Loucy (cell line): Measurements from ENCODE around the gene TACC2.

Source experiments
- H2AFZ ChIP-seq: fragments of 200-600 bp; sonication (generic); 2 replicates; pipeline ENCODE4 v1.6.0; 2016; ENCODE audit warnings: antibody characterized with exemption, mild to moderate bottlenecking, low read length, moderate library complexity
- H3F3A ChIP-seq: fragments of 200-600 bp; 2 replicates; pipeline ENCODE4 v1.6.0; 2016; ENCODE audit warnings: antibody characterized with exemption, low read depth, mild to moderate bottlenecking
- H3K27me3 ChIP-seq: fragments of 200-600 bp; sonication (generic); 2 replicates; pipeline ENCODE4 v1.6.1; 2014; ENCODE audit warnings: low read length, mild to moderate bottlenecking; ENCODE audit not compliant: insufficient read depth, poor library complexity, severe bottlenecking
- H3K36me3 ChIP-seq: fragments of 200-600 bp; sonication (generic); 2 replicates; pipeline ENCODE4 v1.6.1; 2016; ENCODE audit warnings: low read length; ENCODE audit not compliant: insufficient read depth
- H3K4me1 ChIP-seq: fragments of 200-600 bp; sonication (generic); 2 replicates; pipeline ENCODE4 v1.5.1; 2014; ENCODE audit warnings: low read length, mild to moderate bottlenecking; ENCODE audit not compliant: insufficient read depth, poor library complexity, severe bottlenecking
- H3K4me2 ChIP-seq: fragments of 200-600 bp; sonication (generic); 2 replicates; pipeline ENCODE4 v1.6.0; 2014; ENCODE audit warnings: antibody characterized with exemption, low read length, low read depth, mild to moderate bottlenecking; ENCODE audit not compliant: poor library complexity, severe bottlenecking
- H3K4me3 ChIP-seq: fragments of 200-600 bp; sonication (generic); 2 replicates; pipeline ENCODE4 v1.5.1; 2014; ENCODE audit warnings: low read length, mild to moderate bottlenecking, mixed read lengths; ENCODE audit not compliant: poor library complexity, severe bottlenecking
- H3K79me2 ChIP-seq: fragments of 200-600 bp; sonication (generic); 2 replicates; pipeline ENCODE4 v1.6.1; 2014; ENCODE audit warnings: low read length; ENCODE audit not compliant: insufficient read depth
- H3K9ac ChIP-seq: fragments of 200-600 bp; sonication (generic); 2 replicates; pipeline ENCODE4 v1.6.0; 2014; ENCODE audit warnings: mild to moderate bottlenecking, low read depth, low read length, moderate library complexity; ENCODE audit not compliant: poor library complexity, severe bottlenecking
- H3K9me2 ChIP-seq: fragments of 200-600 bp; sonication (generic); replicated peaks from 2 replicates; pipeline ENCODE4 v1.6.1; 2016; ENCODE audit warnings: low read depth, low read length, mixed read lengths
- H3K9me3 ChIP-seq: fragments of 200-600 bp; sonication (generic); 2 replicates; pipeline ENCODE4 v1.6.1; 2014; ENCODE audit warnings: mild to moderate bottlenecking, antibody characterized with exemption, low read length, low read depth; ENCODE audit not compliant: insufficient read depth
- H4K20me1 ChIP-seq: fragments of 200-600 bp; sonication (generic); 2 replicates; pipeline ENCODE4 v1.6.0; 2014; ENCODE audit warnings: antibody characterized with exemption, low read length, mild to moderate bottlenecking; ENCODE audit not compliant: insufficient read depth, poor library complexity, severe bottlenecking
- CTCF ChIP-seq: fragments of 200-600 bp; sonication (generic); conservative IDR thresholded peaks from 2 replicates; pipeline ENCODE4 v1.5.1; 2014; ENCODE audit warnings: mild to moderate bottlenecking, antibody characterized with exemption, low read length
- EZH2phosphoT487 ChIP-seq: fragments of 200-600 bp; IDR thresholded peaks from 2 replicates; pipeline ENCODE4 v1.6.1; 2018; ENCODE audit warnings: antibody characterized with exemption, mild to moderate bottlenecking, moderate library complexity, borderline replicate concordance

The TACC2 gene

GRCh38 chr10:122044045-122044661, 55.2 kb downstream of the TACC2 start:
- Histone ChIP-seq H3F3A (no peaks in the 10 kb centered on the region), H3K27me3 (no peaks in the 10 kb centered on the region), H3K9me3 (no peaks in the 10 kb centered on the region; the same call in 1 of the 2 replicates), H3K4me3 (no peak overlapping the region), H3K9ac (no peak overlapping the region), H4K20me1 (no peaks in the 10 kb centered on the region), H2AFZ (no peak overlapping the region), H3K36me3 (no peaks in the 10 kb centered on the region), H3K9me2 (no peaks in the 10 kb centered on the region), H3K4me1 (no peaks in the 10 kb centered on the region), H3K79me2 (no peaks in the 10 kb centered on the region), H3K4me2 (no peak overlapping the region)
- TF ChIP-seq EZH2phosphoT487 (no peak), CTCF (no peak)

DNA sequence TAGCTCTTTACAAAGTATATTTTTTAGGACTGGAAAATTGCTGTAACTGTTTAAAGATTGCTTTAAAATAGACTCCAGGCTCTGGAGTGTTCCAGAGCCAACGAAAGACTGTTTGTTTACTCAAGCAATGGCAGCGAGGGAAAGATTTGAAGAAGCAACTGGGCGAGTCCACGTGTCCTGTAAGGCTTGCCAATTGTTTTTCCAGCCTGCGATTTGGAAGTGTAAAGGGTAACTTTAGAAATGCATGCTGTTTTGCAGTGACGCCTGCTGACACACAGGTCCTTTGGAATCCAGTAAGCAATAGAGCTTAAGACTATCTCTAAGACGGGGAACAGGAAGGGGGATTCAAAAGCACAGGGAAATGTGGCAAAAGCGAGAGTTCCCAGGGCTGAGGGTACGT, 55.8 kb downstream of the TACC2 start:
- H3K9me2 ChIP-seq, result no peaks in the 10 kb centered on the region
- TF ChIP-seq EZH2phosphoT487, result no peak
- TF ChIP-seq CTCF, result no peak
- H3K27me3 ChIP-seq, result no peaks in the 10 kb centered on the region
- H4K20me1 ChIP-seq, result no peaks in the 10 kb centered on the region
- H3K9ac ChIP-seq, result no peak overlapping the region
- H3K4me2 ChIP-seq, result no peak overlapping the region
- H3K79me2 ChIP-seq, result no peaks in the 10 kb centered on the region
- no peak overlapping the region for H3K4me3 ChIP-seq
- H3K9me3 ChIP-seq, result no peaks in the 10 kb centered on the region; the same call in 1 of the 2 replicates
- H3K36me3 ChIP-seq, result no peaks in the 10 kb centered on the region
- H3K4me1 ChIP-seq, result no peaks in the 10 kb centered on the region
- no peaks in the 10 kb centered on the region for H3F3A ChIP-seq
- no peak overlapping the region for H2AFZ ChIP-seq

- H3K9me2 ChIP-seq, result no peaks in the 10 kb centered on the region
- no peak overlapping the region for H2AFZ ChIP-seq
- H3K4me3 ChIP-seq, result no peak overlapping the region
- no peaks in the 10 kb centered on the region for H4K20me1 ChIP-seq
- TF ChIP-seq CTCF (no peak), EZH2phosphoT487 (no peak)
- H3K36me3 ChIP-seq, result no peaks in the 10 kb centered on the region
- H3K4me1 ChIP-seq, result no peaks in the 10 kb centered on the region
- no peaks in the 10 kb centered on the region for H3K79me2 ChIP-seq
- H3K9me3 ChIP-seq, result 0 out of 2 replicates have a peak, but pooled peaks cover 3% of the 10 kb centered on the region
- H3K27me3 ChIP-seq, result no peaks in the 10 kb centered on the region
- H3F3A ChIP-seq, result no peaks in the 10 kb centered on the region
- H3K9ac ChIP-seq, result no peak overlapping the region
- no peak overlapping the region for H3K4me2 ChIP-seq
Observed at GRCh38 chr10:122045212-122045611, 56.2 kb downstream of the TACC2 start.
